SK-N-MC (cell line): ENCODE measurements around the gene NEB.

Source experiments
- DNase-seq: peaks from one replicate; pipeline ENCODE4 v3.0.0-alpha.2; 2011; ENCODE audit warnings: low read depth, low spot score
- H3K27ac ChIP-seq: fragments of 200-600 bp; sonication (generic); 2 replicates; pipeline ENCODE4 v1.5.1; 2016; ENCODE audit warnings: mixed run types
- H3K36me3 ChIP-seq: fragments of 200-600 bp; sonication (generic); 2 replicates; pipeline ENCODE4 v1.6.1; 2017; ENCODE audit warnings: antibody characterized with exemption, low read length, mixed read lengths; ENCODE audit not compliant: insufficient read depth
- H3K4me3 ChIP-seq: fragments of 200-600 bp; sonication (generic); 2 replicates; pipeline ENCODE4 v1.5.1; 2016
- H3K9ac ChIP-seq: fragments of 200-600 bp; sonication (generic); 2 replicates; pipeline ENCODE4 v1.8.0; 2017; ENCODE audit warnings: mixed run types, mixed read lengths; ENCODE audit not compliant: insufficient read length
- H3K9me3 ChIP-seq: fragments of 200-600 bp; sonication (generic); 2 replicates; pipeline ENCODE4 v1.6.1; 2017; ENCODE audit warnings: low read depth, mild to moderate bottlenecking, antibody characterized with exemption, low read length, moderate library complexity, mixed read lengths
- EZH2 ChIP-seq: fragments of 200-600 bp; sonication (generic); IDR thresholded peaks from one replicate; pipeline ENCODE4 v1.6.1; 2017; ENCODE audit warnings: antibody characterized with exemption
- FOXP2 ChIP-seq: optimal IDR thresholded peaks from 2 replicates; pipeline ENCODE3; 2011; ENCODE audit warnings: mild to moderate bottlenecking, moderate library complexity; ENCODE audit not compliant: insufficient read depth; ENCODE audit errors: extremely low read length, control extremely low read depth
- POLR2AphosphoS5 ChIP-seq: IDR thresholded peaks from 2 replicates; pipeline ENCODE4 v1.6.1; 2012; ENCODE audit warnings: mild to moderate bottlenecking, low read depth, low read length, borderline replicate concordance

The NEB gene

DNA sequence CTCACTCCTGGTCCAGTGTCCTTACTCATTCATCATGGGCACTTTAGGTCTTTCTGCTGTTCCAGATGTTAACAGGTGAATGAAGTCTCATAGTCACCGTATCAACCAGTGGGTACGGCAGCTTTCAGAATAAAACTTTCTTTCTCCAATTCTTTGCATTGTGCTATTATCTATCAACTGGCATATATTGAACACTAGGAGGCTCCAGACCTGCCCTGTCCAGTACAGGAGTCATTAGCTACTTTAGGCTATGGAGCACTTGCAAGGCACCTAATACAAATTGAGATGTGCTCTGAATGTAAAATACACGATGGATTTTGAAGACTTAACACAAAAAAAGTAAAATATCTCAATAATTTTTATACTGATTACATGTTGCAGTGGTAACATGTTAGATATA, 43.2 kb upstream of the NEB start:
- no peak overlapping the region for H3K9ac ChIP-seq
- no peak overlapping the region for H3K4me3 ChIP-seq
- peaks cover 28% of the 10 kb centered on the region for H3K36me3 ChIP-seq
- H3K9me3 ChIP-seq: no peaks in the 10 kb centered on the region
- H3K27ac ChIP-seq: no peak overlapping the region
- no peak for DNase-seq
- TF ChIP-seq POLR2AphosphoS5 (no peak), FOXP2 (no peak), EZH2 (no peak)

DNA sequence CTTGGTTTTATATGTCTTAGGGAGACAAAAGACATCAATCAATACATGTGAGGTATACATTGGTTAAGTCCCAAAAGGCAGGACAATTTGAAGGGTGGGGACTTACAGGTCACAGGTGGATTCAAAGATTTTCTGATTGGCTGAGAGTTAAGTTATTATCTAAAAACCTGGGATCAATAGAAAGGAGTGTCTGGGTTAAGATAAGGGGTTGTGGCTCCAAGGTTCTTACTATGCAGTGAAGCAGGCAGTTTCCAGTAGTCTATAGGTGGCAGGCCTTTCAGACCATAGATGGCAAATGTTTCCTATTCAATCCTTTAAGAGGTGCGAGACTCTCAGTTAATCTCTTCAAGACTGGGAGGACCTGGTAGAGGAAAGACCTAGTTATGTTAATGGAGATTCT, 42.1 kb upstream of the NEB start:
- H3K27ac ChIP-seq: no peak overlapping the region
- no peak for DNase-seq
- H3K4me3 ChIP-seq: no peak overlapping the region
- no peak for TF ChIP-seq POLR2AphosphoS5
- no peak for TF ChIP-seq EZH2
- no peak for TF ChIP-seq FOXP2
- H3K9me3 ChIP-seq: no peaks in the 10 kb centered on the region
- no peak overlapping the region for H3K9ac ChIP-seq
- H3K36me3 ChIP-seq: peaks cover 24% of the 10 kb centered on the region

DNA sequence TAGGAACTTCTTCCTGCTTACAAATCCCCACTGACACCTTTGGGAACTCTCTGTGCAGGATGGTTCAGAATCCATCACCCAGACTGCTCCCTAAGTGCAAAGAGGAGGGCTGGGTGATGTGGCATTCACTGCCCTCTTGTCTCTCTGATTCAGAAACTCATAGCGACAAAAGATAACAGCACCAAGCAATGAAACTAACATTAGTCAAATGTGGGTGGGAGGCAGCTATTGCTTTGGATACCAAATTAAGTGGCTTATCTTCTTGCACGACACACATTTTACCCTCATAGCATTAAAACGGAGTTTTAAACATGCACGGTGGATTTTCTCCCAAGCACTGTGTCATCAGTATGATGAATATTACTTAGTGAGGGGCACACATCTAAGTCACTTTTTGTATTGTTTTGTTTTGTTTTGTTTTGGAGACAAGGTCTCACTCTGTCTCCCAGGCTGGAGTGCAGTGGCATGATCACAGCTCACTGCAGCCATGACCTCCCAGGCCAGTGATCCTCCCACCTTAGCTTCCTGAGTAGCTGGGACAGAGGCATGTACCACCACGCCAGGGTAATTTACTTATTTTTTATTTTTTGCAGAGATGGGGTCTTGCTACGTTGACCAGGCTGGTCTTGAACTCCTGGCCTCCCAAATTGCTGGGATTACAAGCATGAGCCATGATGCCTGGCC, 40.9 kb upstream of the NEB start:
- DNase-seq: no peak
- H3K9me3 ChIP-seq: no peaks in the 10 kb centered on the region
- no peak overlapping the region for H3K4me3 ChIP-seq
- peak overlapping the region; percentile 67; the same call in 1 of the 2 replicates for H3K27ac ChIP-seq
- H3K36me3 ChIP-seq: peaks cover 24% of the 10 kb centered on the region
- H3K9ac ChIP-seq: no peak overlapping the region
- TF ChIP-seq EZH2 (no peak), FOXP2 (no peak), POLR2AphosphoS5 (no peak)

DNA sequence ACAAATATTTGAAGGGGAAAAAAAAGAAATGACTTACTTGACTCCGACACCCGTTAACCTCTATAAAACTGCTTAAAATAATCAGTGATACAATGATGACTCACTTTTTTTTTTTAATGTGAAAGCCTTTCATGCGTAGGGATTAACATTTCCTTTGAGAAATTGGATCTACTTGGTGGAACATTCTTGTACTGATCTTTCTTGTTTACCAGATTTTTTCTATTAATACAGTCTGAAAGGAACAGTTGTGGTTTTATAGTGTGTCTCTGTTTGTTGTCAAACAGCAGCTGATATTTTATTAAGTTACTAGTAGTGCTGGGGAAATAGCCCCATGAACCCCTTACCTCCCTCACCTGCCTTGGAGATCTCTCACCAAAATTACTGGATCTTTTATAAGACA, 40.2 kb upstream of the NEB start:
- TF ChIP-seq FOXP2 (no peak), EZH2 (no peak), POLR2AphosphoS5 (no peak)
- H3K9ac ChIP-seq: no peak overlapping the region
- no peak for DNase-seq
- no peak overlapping the region for H3K4me3 ChIP-seq
- peak overlapping the region; percentile 67; the same call in 1 of the 2 replicates for H3K27ac ChIP-seq
- H3K9me3 ChIP-seq: no peaks in the 10 kb centered on the region
- H3K36me3 ChIP-seq: peaks cover 25% of the 10 kb centered on the region

DNA sequence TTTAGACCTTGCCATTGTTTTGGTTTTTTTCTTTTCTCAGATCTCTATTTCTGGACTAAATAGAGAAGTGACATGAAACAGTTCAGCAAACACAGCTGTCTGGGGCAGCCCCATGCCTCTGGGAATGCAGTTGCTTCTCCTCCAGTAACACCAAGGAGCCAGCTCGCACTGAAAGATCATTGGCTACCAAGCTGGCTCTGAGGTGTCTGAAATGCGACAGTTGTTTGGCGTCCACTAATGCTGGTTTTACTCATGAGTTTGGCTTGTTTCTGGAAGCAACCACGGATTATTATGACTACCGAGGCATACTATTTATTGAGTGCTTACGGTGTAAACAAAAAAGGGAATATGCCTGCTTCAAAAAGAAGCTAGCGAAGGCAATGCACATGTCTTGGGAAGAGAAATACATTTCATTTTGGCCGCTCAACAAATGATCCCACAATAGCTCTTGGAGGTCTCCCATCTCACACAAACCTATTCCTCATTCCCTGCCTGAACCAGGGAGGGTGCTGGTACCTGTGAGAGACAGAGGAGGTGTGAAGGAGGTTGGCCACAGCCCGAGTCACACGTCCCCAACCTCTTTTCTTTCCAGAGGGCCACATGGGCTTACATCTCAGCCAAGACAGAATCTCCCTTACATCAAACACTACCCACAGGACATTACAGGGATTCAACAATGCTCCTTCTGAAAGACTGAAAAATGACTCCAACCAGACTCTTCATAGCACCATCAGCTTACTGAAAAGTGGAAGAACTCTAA, 37.5 kb upstream of the NEB start:
- Histone ChIP-seq H3K9me3 (no peaks in the 10 kb centered on the region), H3K36me3 (peaks cover 13% of the 10 kb centered on the region), H3K27ac (no peak overlapping the region), H3K9ac (no peak overlapping the region), H3K4me3 (no peak overlapping the region)
- no peak for DNase-seq
- TF ChIP-seq FOXP2 (no peak), POLR2AphosphoS5 (no peak), EZH2 (no peak)

DNA sequence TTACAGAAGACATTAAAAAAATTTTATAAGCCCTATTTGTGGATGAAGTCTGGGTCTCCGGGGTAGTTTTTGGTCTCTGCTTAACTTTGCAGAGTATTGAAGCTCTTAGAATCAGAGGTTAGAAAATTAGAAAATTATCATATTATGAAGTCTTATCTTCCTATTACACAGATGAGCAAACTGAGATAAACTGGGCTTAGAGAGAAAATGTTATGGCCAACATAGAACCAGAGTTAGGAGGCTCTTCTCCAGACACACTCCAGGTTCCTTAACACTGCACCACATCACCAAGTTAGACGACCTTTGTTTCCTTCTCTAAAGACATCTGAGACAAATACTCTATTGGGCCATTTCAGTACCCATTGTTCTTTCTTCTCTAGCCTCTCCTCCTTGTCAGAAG, 36.7 kb upstream of the NEB start:
- no peaks in the 10 kb centered on the region for H3K9me3 ChIP-seq
- no peak overlapping the region for H3K27ac ChIP-seq
- H3K36me3 ChIP-seq: peaks cover 6% of the 10 kb centered on the region; the same call in 1 of the 2 replicates
- no peak for TF ChIP-seq FOXP2
- TF ChIP-seq EZH2: no peak
- TF ChIP-seq POLR2AphosphoS5: no peak
- no peak overlapping the region for H3K4me3 ChIP-seq
- no peak for DNase-seq
- H3K9ac ChIP-seq: no peak overlapping the region

DNA sequence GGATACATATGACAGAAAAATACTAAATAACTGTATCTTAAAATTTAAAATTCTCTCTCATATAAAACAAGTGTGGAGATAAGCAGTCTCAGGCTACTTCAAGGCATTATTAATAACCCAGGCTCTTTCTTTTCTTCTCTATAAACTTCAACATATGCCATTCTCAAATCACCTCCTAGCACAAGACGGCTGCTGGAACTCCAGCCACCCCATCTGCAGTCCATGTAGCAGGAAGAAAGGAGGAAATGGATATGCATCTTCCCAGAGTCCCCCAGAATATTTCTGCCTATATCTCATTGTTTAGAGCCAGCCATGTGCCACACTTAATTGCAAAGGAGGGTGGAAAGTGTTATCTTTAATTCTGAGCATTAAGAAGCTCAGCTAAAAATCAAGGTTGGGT, 35.3 kb upstream of the NEB start:
- H3K4me3 ChIP-seq: no peak overlapping the region
- H3K9ac ChIP-seq: no peak overlapping the region
- no peak overlapping the region for H3K27ac ChIP-seq
- H3K36me3 ChIP-seq: 0 out of 2 replicates have a peak, but pooled peaks cover 3% of the 10 kb centered on the region
- no peaks in the 10 kb centered on the region for H3K9me3 ChIP-seq
- TF ChIP-seq EZH2 (no peak), POLR2AphosphoS5 (no peak), FOXP2 (no peak)
- no peak for DNase-seq

DNA sequence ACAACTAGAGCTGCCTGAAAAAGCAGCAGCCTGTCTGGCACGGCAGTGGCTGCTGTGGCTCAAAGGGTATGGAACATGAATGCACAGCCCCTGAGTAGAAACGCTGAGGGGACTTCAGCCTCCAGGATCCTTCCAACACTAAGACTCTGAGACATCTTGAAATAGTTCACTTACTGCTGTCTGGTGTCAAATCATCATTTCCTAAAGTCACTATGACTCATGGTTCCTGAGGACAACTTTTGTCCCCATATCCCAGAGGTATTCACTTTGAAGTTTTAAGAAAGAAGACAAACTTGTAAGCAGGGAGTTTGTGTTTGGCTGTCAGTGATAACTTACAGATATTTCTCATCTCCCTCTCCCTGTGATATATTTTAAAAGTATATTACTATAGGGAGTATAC, 33.3 kb upstream of the NEB start:
- DNase-seq: no peak
- Histone ChIP-seq H3K4me3 (no peak overlapping the region), H3K36me3 (0 out of 2 replicates have a peak, but pooled peaks cover 3% of the 10 kb centered on the region), H3K9me3 (no peaks in the 10 kb centered on the region), H3K27ac (no peak overlapping the region), H3K9ac (no peak overlapping the region)
- no peak for TF ChIP-seq POLR2AphosphoS5
- TF ChIP-seq EZH2: no peak
- TF ChIP-seq FOXP2: no peak
